ENCODE results near the gene RASA3. TPM values are rescaled to one million over a fixed set of nuclear protein-coding genes. Genes with fewer than 3 reads are reported as not detected.

Gene RASA3
- total RNA-seq, 1 donor from 2014 or later, result 13.5 TPM

GRCh38 chr13:113933901-113934300, 198.5 kb downstream of the RASA3 start:
- no peak for DNase-seq

- no peak for DNase-seq
Measured at GRCh38 chr13:113931841-113932459, 200.5 kb downstream of the RASA3 start.

GRCh38 chr13:113930671-113931637, 201.5 kb downstream of the RASA3 start:
- DNase-seq, result no peak

GRCh38 chr13:113929628-113930615, 202.5 kb downstream of the RASA3 start:
- peak; percentile 12 for DNase-seq

GRCh38 chr13:113928685-113929627, 203.5 kb downstream of the RASA3 start:
- peak; percentile 42 for DNase-seq

Other genes with a start within 250 kb of the RASA3 start
- under 0.01 TPM for gene C13orf46, start 158.5 kb downstream of the RASA3 start, total RNA-seq
- gene CFAP97D2, start 46.6 kb upstream of the RASA3 start, total RNA-seq, result not detected
- 71.2 TPM for gene CDC16, start 102.3 kb upstream of the RASA3 start, total RNA-seq
- 28.8 TPM for gene UPF3A, start 149.0 kb upstream of the RASA3 start, total RNA-seq
- gene CHAMP1, start 181.9 kb upstream of the RASA3 start, total RNA-seq, result 7.7 TPM